Daoy (cell line): ENCODE data around the gene KLF5. TPM values are rescaled to one million over a fixed set of nuclear protein-coding genes. Genes with fewer than 3 reads are reported as not detected.
A peak's percentile ranks its signal among the peaks of the same experiment; 100 is the strongest.
"Not testable (repeated sequence)": the region's sequence is repeated elsewhere in the genome, so short reads cannot be mapped to it uniquely, and the experiment has no call there.

Experiments
- DNase-seq: peaks from one replicate; pipeline ENCODE4 v3.0.0-alpha.2; 2015; ENCODE audit warnings: low read depth
- total RNA-seq: library from RNA; depleted of rRNA; stranded (reverse); fragments of >200 nt; shearing (Covaris generic); gene quantifications from 2 replicates; pipeline ENCODE4 v1.2.3, GENCODE V29; 2014

KLF5 gene
- total RNA-seq, 1 experiment from 2014 or later = 3.3 TPM

DNA sequence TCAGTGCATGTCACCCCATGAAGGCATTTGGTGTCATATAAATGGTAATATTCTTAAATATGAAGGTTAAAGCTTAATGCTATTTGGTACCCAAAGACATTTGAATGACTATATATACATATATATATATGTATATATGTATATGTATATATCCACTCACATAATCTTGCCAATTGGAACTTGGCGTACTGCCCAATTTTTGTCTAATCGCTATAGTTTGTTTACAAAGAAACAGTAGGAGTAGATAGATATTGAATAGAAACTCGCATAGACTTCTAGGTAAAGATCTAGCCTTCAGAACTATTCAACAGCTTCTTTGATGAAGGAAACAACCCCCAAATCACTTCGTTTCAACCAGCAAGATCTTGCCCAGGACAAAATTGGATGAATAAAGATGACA is 24.1 kb downstream of the KLF5 start:
- DNase-seq = no peak

DNA sequence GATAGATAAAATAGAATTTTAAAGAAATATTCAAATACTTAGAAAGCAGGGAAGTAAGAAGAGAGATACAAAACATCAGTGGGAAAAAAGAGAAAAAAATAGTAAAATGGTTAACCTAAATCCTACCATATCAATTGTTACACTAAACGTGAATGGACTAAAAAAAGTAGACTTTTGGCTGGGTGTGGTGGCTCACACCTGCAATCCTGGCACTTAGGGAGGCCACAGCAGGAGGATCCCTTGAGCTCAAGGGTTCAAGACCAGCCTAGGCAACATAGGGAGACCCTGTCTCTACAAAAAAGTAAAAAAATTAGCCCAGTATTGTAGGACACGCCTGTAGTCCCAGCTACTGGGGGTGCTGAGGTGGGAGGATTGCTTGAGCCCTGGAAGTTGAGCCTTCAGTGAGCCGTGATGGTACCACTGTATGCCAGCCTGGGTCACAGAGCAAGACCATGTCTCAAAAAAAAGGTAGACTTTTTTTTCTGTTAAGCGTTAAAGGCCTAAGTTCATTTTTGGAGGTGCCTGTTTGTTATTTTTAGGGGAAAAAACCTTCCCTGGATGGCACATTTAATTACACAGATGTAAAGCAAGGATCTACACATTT is 29.6 kb downstream of the KLF5 start:
- no peak for DNase-seq

DNA sequence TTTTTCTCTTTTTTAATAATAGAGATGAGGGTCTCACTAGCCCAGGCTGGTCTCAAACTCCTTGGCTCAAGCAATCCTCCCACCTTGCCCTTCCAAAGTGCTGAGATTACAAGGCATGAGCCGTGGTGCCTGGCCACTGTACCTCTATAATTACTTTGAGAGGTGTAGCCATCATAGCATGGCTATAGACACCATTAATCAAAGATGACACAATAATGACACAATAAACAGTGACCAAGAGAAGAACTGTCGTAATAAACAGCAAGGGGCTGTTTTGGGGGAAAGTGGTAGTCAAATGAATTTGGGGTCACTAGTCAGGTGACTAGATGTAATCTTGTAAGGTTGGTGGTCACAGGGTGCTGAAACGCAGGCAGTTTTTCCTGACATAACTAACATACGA is 30.4 kb downstream of the KLF5 start:
- DNase-seq = no peak

DNA sequence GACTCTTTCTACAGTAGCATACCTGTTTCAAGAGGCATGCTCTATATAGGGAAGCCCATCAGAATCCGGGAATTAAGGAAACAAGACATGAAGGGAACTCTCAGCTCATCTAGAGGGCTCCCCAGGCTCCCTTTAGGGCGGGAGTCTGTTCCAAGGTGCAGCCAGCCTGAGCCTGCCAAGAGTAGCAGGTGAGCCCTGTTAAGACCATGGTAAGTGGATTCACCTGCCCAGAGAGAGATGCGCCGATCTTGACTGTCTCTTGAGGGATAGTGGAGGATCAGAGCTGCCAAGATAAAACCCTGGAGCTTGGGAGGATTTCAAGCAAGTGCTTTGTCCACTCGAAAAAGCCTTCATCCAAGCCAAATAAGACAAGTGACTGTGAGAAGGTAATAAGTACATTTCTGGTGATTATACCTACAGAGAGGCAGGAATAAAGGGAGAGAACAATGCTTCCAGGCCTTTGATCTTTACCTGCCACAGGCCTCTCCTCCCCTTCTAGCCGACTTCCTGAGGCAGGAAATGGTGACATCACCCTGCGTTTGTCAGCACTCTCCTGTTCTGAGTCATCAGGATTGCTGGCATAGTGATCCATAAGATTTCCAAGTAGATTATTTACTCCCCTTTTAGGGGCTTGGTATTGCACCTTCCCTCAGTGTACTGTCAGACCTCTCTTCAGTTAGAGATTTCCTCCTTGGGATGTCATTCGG is 31.5 kb downstream of the KLF5 start:
- peak; percentile 87 for DNase-seq

DNA sequence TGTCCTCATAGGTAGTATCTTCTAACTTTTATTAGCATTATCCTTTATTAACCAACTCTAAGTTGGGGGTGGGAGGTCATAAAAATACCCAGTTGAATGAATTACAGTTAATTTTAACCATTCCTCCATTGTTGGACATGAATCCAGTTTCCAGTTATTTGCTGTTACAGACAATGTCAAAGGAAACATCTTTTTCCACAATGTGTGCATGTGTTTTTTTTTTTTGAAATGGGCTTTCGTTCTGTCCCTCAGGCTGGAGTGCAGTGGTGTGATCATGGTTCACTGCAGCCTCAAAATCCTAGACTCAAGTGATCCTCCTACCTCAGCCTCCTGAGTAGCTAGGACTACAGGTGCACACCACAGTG is 32.0 kb downstream of the KLF5 start:
- no peak for DNase-seq

DNA sequence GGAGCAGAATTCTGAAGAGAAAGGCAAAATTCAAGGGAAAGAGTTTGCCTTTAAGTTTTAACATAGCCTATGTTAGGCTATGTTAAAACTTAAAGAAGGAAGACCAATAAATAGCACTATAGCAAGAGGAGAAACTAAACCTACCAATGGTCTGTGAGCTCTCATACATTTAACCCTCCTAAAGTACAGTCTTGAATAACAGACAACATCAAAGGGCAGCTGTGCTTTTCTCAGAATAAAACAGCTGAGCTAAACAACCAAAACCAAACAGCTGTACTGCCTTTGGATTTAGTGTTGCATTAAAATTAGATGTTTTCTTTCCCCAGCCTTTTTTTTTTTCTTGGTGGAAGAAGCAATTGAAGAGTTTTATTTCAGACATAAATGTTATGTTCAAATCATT is 34.0 kb downstream of the KLF5 start:
- no peak for DNase-seq

DNA sequence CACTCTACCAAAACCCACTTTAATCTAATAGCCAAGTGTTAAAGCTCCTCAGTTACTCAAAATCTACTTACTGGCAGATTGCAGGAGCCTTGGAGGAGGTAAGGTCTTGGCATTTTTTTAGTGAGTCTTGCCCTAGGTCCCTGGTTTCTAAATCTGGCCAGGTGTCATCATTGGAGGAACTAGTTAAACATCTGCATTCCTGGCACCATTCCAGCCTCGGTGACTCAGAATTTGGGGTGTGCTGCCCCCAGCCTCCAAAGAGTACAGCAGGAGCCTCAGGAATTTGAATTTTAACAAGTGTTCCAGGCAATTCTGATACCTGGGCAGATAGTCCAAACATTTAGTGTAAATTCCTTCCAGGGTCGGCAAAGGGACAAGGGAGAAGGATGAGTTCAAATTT is 37.4 kb downstream of the KLF5 start:
- DNase-seq = peak; percentile 40

DNA sequence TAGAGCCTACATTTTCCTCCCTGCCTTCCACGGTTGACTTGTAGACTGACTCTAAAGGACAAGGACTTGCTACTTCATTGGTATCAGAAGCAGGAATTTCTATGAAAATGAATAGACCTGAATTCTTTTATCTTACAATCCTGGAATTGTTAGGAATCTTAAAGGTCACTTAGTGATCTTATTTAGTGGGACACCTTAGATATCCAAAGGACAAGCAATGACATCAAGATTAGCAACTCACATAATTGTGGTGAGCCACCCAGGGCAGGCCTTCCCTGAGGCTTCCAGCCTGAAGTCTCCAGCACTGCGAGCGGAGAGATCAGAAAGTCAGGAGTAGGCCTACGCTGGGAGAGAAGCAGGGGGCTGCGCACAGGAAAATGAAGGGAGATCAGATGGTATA is 37.8 kb downstream of the KLF5 start:
- DNase-seq = no peak

DNA sequence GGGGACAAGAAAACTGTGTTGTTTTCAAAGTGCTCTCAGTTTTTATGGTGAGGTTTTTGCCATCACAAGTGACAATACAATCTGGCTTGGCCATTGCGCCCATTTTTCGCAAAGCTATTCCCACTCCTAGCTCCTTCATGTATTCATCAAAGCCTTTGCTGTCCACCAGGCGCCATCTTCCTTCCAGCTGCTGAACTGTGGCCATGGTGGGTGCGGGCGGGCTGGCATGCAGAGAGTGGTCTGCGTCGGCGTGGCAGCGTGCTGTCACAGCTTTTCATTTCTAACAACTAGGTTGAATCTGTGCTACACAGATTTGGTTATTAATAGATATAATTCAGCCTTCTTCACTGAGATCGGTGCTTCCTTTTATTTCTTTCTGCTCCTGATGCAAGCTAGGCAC is 42.0 kb downstream of the KLF5 start:
- not testable (repeated sequence) for DNase-seq

DNA sequence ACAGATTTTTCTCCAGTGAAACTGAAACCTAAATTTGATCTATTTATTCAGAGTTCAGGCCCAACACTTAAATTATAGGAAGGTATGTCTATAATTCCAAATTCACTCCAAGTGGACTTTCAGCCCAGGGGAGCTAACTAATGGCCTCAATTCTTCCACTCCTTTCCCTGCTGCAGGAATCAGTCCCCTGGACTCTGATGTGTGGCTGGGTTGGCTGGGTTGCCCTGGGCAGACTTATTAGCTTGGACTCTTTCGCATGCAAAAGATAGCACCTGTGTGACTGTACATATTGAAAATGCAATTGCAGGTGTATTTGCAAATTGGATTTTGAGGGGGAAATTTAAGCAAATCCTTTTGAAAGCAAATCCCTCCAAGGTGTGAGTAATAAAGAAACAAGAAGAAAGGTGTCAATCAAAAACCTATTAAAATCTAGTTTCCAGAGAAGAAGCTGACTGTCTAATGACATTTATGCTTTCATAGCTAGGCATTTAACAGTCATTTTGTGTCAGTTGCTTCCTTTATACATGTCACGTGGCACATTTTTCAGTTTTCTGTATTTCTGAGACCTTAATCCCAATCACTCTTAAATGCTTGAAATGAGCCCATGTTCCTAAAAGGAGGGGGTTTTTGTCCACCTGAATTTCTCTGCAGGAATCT is 42.7 kb downstream of the KLF5 start:
- no peak for DNase-seq

DNA sequence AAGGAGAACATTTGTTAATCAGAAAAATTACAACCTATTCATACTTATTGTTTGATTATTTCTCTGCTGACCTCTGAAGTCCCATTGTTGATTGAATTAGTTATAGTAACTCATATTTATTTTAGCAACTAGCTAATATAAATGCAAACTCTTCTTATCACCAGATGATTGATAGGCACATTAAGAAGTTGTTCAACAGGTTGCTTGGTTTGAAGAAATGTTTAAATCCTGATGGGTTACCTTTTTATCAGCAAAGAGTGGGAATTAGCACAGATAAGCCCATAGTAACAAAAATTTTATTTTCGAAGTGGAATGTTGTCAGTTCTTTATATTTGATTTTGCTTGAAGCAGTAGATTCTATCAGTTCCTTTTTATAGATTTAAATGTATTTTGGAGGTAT is 44.4 kb downstream of the KLF5 start:
- DNase-seq = no peak

DNA sequence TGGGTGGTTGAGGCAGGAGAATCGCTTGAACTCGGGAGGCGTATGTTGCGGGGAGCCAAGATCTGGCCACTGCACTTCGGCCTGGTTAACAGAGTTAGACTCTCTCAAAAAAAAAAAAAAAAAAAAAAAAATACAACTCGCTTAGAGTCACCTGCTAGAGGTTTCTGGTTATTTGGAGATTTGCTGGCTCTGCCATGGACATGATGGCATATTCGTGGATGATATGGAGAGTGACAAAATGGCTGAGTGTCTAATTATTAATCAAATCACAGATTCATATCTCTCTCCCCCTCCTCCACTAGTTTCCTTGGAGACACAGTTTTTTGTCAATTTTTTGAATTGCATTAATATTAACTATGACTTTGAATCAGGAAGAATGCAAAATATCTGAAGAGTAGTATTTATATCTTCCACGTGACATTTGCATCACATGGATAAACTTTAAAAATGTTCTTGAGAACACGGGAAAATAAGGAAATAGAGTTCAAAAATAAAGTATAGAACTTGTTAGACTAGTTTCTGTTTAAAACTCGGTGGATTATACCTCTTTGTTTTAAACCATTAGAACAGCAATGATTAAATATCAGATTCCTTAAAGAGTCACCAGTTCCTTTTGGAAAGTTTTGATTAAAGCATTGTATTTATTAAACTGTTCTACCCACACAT is 47.8 kb downstream of the KLF5 start:
- DNase-seq = no peak

DNA sequence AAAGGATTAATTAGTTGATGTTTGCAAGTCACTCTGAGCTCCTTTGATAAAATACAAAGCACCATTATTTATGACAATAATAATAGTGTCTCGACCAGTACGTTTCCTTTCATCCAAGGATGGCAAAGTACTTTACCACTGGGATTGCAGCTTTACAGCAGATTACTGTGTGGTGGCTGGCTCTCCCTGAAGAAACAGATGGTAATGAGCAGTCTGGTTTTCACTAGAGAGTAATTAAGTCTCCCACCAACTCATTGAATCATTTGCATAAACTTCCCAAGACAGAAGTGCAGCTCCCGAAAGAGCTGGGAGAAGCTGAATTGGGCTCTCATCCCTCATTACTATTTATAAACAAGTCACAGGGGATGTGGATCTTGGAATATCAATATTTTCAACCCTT is 48.7 kb downstream of the KLF5 start:
- no peak for DNase-seq

DNA sequence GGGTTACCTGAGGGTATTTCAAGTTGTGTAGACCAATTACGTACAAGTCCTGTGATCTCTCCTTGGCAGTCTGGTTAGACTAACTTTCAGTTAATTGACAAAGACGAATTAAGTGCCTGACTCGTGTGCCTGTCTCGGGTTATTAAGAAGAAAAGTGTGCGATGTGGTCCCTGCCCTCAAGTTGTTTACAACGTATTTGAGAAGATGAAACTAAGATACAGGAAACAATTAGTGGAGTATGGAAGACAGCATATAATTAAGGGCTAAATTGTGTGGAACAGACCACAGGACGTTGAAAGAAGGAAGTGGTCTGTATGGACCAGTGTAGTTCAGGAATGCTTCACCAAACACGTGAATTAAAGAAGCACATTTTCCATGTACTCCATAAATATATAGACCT is 49.2 kb downstream of the KLF5 start:
- DNase-seq = no peak

DNA sequence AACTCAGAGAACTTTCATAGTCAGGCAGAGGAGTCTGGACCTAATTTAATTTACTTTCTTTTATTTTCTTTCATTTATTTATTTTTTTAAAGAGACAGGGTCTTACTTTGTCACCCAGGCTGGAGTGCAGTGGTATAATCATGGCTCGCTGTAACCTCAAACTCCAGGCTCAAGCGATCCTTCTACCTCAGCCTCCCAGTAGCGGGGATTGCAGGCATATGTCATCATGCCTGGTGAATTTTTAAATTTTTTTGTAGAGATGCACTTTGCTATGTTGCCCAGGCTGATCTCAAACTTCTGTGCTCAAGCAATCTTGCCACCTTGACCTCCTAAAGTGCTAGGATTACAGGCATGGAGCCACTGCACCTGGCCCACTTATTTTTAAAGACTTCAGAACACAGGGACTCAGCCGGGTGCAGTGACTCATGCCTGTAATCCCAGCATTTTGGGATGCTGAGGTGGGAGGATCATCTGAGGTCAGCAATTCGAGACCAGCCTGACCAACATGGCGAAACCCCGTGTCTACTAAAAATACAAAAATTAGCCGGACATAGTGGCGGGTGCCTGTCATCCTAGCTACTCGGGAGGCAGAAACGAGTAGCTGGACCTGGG is 50.6 kb downstream of the KLF5 start:
- DNase-seq = no peak

DNA sequence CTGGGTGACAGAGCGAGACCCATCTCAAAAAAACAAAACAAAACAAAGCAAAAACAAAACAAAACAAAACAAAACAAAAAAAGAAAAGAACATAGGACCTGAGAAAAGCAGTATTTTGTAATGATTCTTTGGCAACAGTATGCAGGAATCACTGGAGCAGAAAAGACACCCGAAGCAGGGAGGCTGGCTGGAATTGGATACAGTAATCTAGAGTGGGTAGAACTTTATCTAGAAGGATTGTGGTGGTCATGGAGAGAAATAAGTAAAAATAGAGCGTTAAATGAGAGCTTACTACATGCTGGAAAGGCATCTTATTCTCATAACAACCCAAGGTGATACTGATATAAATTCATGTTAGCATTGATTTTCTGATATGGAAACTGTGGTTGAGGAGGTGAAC is 51.2 kb downstream of the KLF5 start:
- no peak for DNase-seq

DNA sequence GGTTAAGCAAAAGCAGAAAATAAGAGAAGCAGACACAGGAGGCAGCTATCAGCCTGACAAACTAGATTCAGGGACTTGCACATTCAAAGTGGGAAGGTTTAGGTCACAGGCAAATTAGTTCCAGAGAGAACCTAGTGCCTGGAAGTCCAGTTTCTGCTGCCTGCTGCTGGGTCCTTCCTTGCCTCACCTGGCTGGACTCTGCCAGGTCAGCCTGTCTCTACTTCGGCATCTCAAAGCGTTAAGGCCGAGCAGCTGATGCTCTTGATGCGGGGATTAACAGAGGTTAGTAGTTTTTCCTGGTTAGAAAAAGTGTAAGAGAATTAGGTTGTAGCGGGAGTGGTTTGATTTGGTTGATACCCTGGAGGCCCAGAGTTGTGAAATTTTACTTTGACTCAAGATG is 52.0 kb downstream of the KLF5 start:
- no peak for DNase-seq

DNA sequence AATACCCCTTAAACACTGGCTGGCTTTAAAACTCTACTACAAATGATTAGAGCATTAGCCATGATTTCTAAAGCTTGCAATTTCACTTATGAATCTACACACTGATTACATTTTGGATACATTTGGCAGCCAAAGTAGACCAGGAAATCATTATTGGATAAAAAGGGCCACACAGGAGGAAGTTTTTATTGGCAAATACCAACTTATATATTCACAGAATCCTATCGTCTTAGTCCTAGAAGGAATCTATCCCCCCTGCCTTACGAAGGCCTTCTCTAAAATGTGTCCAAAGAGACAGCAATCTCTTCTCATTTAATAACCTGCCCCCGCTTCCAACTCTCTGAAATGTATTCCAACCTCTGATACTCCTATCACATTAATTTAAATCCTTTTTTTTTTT is 52.5 kb downstream of the KLF5 start:
- no peak for DNase-seq

DNA sequence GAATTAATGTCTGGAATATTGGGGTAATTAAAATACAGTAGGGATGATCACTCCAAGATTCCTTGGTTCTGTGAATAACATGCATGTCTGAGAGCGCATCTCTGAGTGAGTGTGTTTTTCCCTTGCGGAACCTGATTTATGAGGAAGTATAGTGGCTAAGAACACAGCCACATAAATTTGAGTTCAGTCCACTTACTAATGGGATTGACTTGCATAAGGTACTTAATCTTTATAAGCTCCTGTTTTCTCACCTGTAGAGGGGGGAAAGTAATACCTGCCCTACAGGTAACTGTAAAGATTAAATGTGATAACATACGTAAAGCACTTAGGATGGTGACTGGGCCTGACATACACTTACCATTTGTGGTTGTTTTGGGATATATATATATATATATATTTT is 60.8 kb downstream of the KLF5 start:
- DNase-seq = no peak
